ENCODE data around the gene PON1. TPM values are rescaled to one million over a fixed set of nuclear protein-coding genes. Genes with fewer than 3 reads are reported as not detected.
A peak's percentile ranks its signal among the peaks of the same experiment; 100 is the strongest.

PON1 gene
- total RNA-seq, 1 donor from 2014 or later = not detected

DNA sequence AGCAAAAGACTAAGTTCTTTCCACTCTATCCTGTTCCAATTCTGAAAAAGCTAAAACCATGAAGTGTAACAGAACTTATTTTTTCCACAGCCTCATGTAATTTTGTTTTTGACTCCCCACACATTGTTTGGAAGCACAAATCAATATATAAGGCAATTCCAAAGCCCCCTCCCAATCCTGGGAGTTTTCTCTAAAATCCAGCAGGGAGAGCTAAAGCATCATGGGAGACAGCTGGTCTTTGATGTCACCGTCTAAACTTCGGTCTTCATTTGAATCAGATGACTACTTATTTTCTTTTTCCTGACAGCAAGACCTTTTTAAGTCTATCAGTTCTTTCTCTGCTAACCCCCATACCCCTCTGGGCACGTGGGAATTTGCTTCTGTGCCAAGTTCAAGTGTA is 33.3 kb upstream of the PON1 start:
- Mint-ChIP-seq H3K27ac (ENCODE audit: unreplicated experiment) (no peak overlapping the region), H3K27me3 (ENCODE audit: low read depth) (no peaks in the 10 kb centered on the region), H3K9me3 (ENCODE audit: low read depth) (peaks cover 9% of the 10 kb centered on the region), H3K4me3 (ENCODE audit: unreplicated experiment) (no peak overlapping the region), H3K4me1 (ENCODE audit: low read depth) (no peaks in the 10 kb centered on the region), H3K36me3 (ENCODE audit: low read depth) (no peaks in the 10 kb centered on the region)
- TF ChIP-seq CTCF (IDR thresholded peaks at IDR 0.05) = peak; percentile 37
- DNase-seq (ENCODE audit: low spot score) = no peak

DNA sequence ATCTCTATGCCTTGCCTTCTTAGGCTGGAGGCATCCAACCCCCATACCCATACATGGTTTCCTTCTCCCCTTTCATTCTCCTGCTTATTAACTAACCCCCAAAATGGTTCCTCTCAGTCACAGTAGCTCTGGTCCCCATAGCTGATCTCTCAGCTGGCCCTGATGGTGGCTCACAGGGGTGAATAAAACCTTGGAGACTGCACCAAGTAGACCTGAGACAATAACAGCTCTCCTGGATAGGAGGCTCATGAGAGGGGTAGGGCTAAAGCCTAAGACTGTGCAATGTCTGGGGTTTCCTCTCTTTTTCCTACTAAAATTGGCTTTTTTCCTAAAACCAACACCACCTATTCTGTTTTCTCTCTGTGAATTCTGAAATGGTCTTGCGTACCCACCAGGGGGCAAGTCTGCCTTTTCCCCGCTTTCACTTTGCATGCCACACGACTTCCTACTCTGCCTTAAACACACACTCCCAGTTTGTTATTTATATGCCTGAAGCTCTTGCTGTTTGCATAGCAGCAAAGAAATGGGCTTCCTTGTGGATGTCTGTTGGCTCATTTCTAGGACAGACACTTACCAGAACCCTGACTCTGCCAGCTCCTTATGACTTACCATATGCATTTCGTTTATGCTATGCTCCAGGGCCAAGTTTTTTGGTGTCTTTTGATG is 18.4 kb upstream of the PON1 start:
- Mint-ChIP-seq H3K36me3 (ENCODE audit: low read depth) (no peaks in the 10 kb centered on the region), H3K4me1 (ENCODE audit: low read depth) (no peaks in the 10 kb centered on the region), H3K27ac (ENCODE audit: unreplicated experiment) (no peak overlapping the region), H3K27me3 (ENCODE audit: low read depth) (no peaks in the 10 kb centered on the region), H3K9me3 (ENCODE audit: low read depth) (no peaks in the 10 kb centered on the region), H3K4me3 (ENCODE audit: unreplicated experiment) (no peak overlapping the region)
- DNase-seq (ENCODE audit: low spot score) = no peak
- TF ChIP-seq CTCF (IDR thresholded peaks at IDR 0.05) = peak; percentile 40

DNA sequence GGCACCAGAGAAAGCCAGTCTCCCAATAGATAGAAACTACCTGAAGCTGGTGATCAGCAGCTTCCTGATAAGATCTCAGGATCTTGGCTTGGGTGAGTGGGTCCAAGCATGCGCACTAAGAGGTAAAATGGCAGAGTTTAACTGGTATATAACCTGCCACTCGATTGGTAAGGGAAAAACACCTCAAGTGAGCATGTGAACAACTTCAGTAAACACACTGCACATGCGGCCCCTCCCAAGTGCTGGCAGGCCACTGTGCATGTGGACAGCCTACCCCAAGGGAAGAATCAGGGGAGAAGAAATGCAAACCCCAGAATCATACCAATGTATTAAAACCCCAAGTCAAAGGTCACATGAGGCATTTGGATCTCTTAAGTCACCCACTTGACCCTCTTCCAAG is 17.7 kb upstream of the PON1 start:
- H3K27ac Mint-ChIP-seq (ENCODE audit: unreplicated experiment) = no peak overlapping the region
- no peak overlapping the region for H3K4me3 Mint-ChIP-seq (ENCODE audit: unreplicated experiment)
- TF ChIP-seq CTCF (IDR thresholded peaks at IDR 0.05) = no peak
- H3K4me1 Mint-ChIP-seq (ENCODE audit: low read depth) = no peaks in the 10 kb centered on the region
- no peaks in the 10 kb centered on the region for H3K36me3 Mint-ChIP-seq (ENCODE audit: low read depth)
- DNase-seq (ENCODE audit: low spot score) = no peak
- no peaks in the 10 kb centered on the region for H3K27me3 Mint-ChIP-seq (ENCODE audit: low read depth)
- H3K9me3 Mint-ChIP-seq (ENCODE audit: low read depth) = no peaks in the 10 kb centered on the region

DNA sequence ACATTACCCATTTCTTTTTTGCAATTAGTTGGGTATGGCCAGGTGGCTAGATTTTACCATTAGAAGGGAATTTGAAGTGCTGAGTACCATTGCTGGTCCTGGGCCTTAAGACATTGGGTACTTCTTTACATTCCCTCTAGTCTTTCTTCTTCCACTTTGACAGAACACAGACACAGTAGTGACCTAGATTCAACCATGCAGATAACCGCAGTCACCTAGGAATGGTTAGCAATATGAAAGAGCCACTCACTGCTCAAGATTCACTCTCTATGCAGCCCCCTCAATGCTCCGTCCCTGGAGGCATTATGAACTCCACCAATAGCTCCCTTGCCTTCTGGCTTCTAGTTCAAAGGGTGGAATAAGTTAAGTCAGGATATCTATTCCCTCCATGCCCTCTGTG is 16.2 kb upstream of the PON1 start:
- Mint-ChIP-seq H3K4me1 (ENCODE audit: low read depth) (peaks cover 1% of the 10 kb centered on the region), H3K9me3 (ENCODE audit: low read depth) (no peaks in the 10 kb centered on the region), H3K27me3 (ENCODE audit: low read depth) (no peaks in the 10 kb centered on the region), H3K4me3 (ENCODE audit: unreplicated experiment) (no peak overlapping the region), H3K27ac (ENCODE audit: unreplicated experiment) (no peak overlapping the region), H3K36me3 (ENCODE audit: low read depth) (no peaks in the 10 kb centered on the region)
- DNase-seq (ENCODE audit: low spot score) = no peak
- no peak for TF ChIP-seq CTCF (IDR thresholded peaks at IDR 0.05)

GRCh38 chr7:95338832-95339231 is 14.5 kb upstream of the PON1 start:
- no peaks in the 10 kb centered on the region for H3K36me3 Mint-ChIP-seq (ENCODE audit: low read depth)
- no peak for DNase-seq (ENCODE audit: low spot score)
- H3K9me3 Mint-ChIP-seq (ENCODE audit: low read depth) = no peaks in the 10 kb centered on the region
- no peak for TF ChIP-seq CTCF (IDR thresholded peaks at IDR 0.05)
- no peak overlapping the region for H3K27ac Mint-ChIP-seq (ENCODE audit: unreplicated experiment)
- H3K4me3 Mint-ChIP-seq (ENCODE audit: unreplicated experiment) = no peak overlapping the region
- H3K4me1 Mint-ChIP-seq (ENCODE audit: low read depth) = peaks cover 16% of the 10 kb centered on the region
- H3K27me3 Mint-ChIP-seq (ENCODE audit: low read depth) = no peaks in the 10 kb centered on the region
